Measurements from ENCODE around the gene TMEM147. TPM values are rescaled to one million over a fixed set of nuclear protein-coding genes. Genes with fewer than 3 reads are reported as not detected.

TMEM147 gene
- total and polyA plus RNA-seq, 2 of the 4 experiments (the other 2 are of a cell fraction) = 67.6 to 108 TPM

DNA sequence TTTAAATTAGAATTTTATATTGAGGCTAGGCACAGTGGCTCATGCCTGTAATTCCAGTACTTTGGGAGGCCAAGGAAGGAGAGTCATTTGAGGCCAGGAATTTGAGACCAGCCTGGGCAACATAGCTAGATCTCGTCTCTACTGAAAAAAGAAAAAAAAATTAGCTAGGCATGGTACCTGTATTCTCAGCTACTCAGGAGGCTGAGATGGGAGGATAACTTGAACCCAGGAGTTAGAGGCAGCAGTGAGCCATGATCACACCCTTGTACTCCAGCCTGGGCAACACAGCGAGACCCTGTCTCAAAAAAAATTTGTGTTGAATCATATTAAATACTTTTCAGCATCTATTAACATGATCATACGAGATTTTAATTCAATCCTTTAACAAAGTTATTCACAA lies 45.4 kb downstream of the TMEM147 start:
- H3K4me3 ChIP-seq (ENCODE audit: insufficient read depth, low read depth, low read length) = no peak overlapping the region
- H2AFZ ChIP-seq (replicated peaks; ENCODE audit: low read length, poor library complexity) = no peak overlapping the region
- BruUV-seq (replicated peaks) = no TSS peak
- ATAC-seq (ENCODE audit: low read depth) (no peak), DNase-seq (no peak)
- H3K23ac ChIP-seq (ENCODE audit: low read depth, low read length) = no peak overlapping the region
- in situ Hi-C loops (cut with MboI; ENCODE audit: low sequenced_read_pairs) (loop anchor here (25.0 kb wide), 1 partner anchor 254 kb away; the partner anchor contains the start of genes CD22 and FFAR1), intact Hi-C loops (cut with micrococcal nuclease) (no loop called here), dilution Hi-C loops (cut with HindIII; ENCODE audit: low sequenced_read_pairs, unreplicated experiment) (no loop called here)
- ChIA-PET CTCF (no interaction called here), POLR2A (ENCODE audit: unreplicated experiment) (no interaction called here)
- H2BK20ac ChIP-seq (ENCODE audit: low read depth, low read length) = no peak overlapping the region
- no peak overlapping the region for H4K5ac ChIP-seq (ENCODE audit: low read depth, low read length)
- no peak overlapping the region for H2BK120ac ChIP-seq (ENCODE audit: low read depth, low read length)
- no peak overlapping the region for H3K27ac ChIP-seq (ENCODE audit: insufficient read depth, low read length)
- no peak overlapping the region for H4K91ac ChIP-seq (ENCODE audit: insufficient read depth, low read depth, low read length)
- WGBS, 2 experiments (ENCODE audit: extremely low coverage in 2 of 2, insufficient read length in 1 of 2) = no CpG with 5 or more reads among the region's 3 CpGs
- H3K27me3 ChIP-seq (ENCODE audit: control insufficient read depth, insufficient read depth, low read length) = peaks cover 4% of the 10 kb centered on the region; the same call in 1 of the 2 replicates
- H3K4ac ChIP-seq (ENCODE audit: low read depth, low read length) = no peak overlapping the region
- H3K4me1 ChIP-seq (ENCODE audit: control insufficient read depth, insufficient read depth, low read length) = no peaks in the 10 kb centered on the region
- no peak overlapping the region for H2BK5ac ChIP-seq (ENCODE audit: low read depth, low read length, poor library complexity, severe bottlenecking)
- no peaks in the 10 kb centered on the region for H3K9me1 ChIP-seq (ENCODE audit: insufficient read depth, low read length)
- no peaks in the 10 kb centered on the region for H4K20me1 ChIP-seq (ENCODE audit: insufficient read depth, low read length)
- H2AK5ac ChIP-seq (ENCODE audit: low read depth, low read length) = no peak overlapping the region
- H2BK15ac ChIP-seq (ENCODE audit: low read depth, low read length) = no peak overlapping the region
- no peak for TF ChIP-seq CHD1 (IDR thresholded peaks at IDR 0.05; ENCODE audit: low read depth, low read length)
- TF ChIP-seq RCOR1 (IDR thresholded peaks at IDR 0.05; ENCODE audit: insufficient replicate concordance, low read length) = no peak
- no peak for TF ChIP-seq RFX5 (IDR thresholded peaks at IDR 0.05; ENCODE audit: low read depth, low read length)
- no peak for TF ChIP-seq SMC3 (IDR thresholded peaks at IDR 0.05; ENCODE audit: low read depth, low read length)
- no peak for TF ChIP-seq RAD21 (IDR thresholded peaks at IDR 0.05; ENCODE audit: low read length)
- TF ChIP-seq NFE2L2 (IDR thresholded peaks at IDR 0.05; ENCODE audit: low read depth, low read length) = no peak
- H3K9me3 ChIP-seq (ENCODE audit: control insufficient read depth, insufficient read depth, low read length) = no peaks in the 10 kb centered on the region; the same call in 1 of the 2 replicates
- H3K14ac ChIP-seq (replicated peaks; ENCODE audit: low read depth, low read length) = no peak overlapping the region
- H3K18ac ChIP-seq (ENCODE audit: low read depth, low read length) = no peak overlapping the region
- H3K36me3 ChIP-seq (ENCODE audit: control insufficient read depth, insufficient read depth, low read length) = no peaks in the 10 kb centered on the region
- H3K56ac ChIP-seq (ENCODE audit: extremely low read depth, insufficient read depth, low read length) = no peak overlapping the region
- H3K4me2 ChIP-seq (ENCODE audit: low read depth, low read length) = no peak overlapping the region
- no peak overlapping the region for H3K9ac ChIP-seq (ENCODE audit: low read depth, low read length)
- no peaks in the 10 kb centered on the region for H3K79me1 ChIP-seq (ENCODE audit: low read depth in 1 of 2, low read length in 2 of 2)
- no peak overlapping the region for H4K8ac ChIP-seq (ENCODE audit: low read depth in 2 of 2, low read length in 2 of 2)
- no peak overlapping the region for H2AK9ac ChIP-seq (replicated peaks; ENCODE audit: low read depth, low read length, poor library complexity)
